Measurements from ENCODE around the gene ZNRF4. TPM values are rescaled to one million over a fixed set of nuclear protein-coding genes. Genes with fewer than 3 reads are reported as not detected.
A peak's percentile ranks its signal among the peaks of the same experiment; 100 is the strongest.
"Not testable (repeated sequence)": the region's sequence is repeated elsewhere in the genome, so short reads cannot be mapped to it uniquely, and the experiment has no call there.

ZNRF4 gene
- polyA plus RNA-seq, 3 donors from 2014 or later: not detected

DNA sequence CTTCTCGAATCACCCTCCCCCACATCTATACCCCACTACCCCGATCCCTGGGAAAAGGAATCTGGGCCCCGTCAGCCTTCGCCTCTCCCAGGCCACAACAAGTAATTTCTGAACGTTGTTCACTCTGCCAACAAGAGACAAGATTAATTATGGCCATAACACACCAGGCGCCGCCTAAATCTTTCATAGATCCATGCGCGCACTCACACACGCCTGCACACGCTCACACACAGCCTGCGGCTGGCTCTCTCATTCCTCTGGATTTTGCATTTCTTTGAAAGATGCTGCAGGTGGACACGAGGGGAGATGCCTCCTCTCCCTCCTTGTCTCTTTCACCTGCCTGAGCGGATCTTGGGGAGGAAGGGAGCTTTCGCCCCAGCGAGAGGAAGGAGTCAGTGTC is 17.1 kb downstream of the ZNRF4 start:
- H3K27ac Mint-ChIP-seq: no peak overlapping the region

DNA sequence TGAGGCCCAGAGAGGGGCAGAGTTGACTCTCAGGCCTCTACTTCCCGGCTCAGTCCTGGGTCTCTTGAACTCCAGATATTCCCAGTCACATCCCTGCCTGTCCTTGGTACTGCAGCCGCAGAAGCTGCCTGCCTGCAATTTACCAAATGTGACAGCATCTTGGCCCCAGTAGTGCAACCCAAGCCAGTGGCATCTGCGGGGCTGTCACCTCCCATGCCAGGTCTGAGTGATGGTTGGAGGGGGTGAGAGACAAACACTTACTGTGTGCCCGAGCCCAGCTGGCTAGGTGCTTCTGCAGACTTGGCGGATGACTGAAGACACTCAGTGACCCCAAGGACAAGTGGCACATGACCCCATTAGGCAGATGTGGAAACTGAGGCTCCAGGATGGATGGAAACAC is 18.4 kb downstream of the ZNRF4 start:
- Mint-ChIP-seq H3K9me3 (no peaks in the 10 kb centered on the region), H3K4me1 (no peaks in the 10 kb centered on the region), H3K27me3 (ENCODE audit: low read depth in 3 of 3) (peaks cover 1 to 11% (median 5%) of the 10 kb centered on the region in 3 donors), H3K4me3 (no peak overlapping the region), H3K27ac (no peak overlapping the region), H3K36me3 (no peaks in the 10 kb centered on the region)
- DNase-seq: no peak

More for the DNA sequence above, 17.1 kb downstream of the ZNRF4 start:
- DNase-seq: no peak
- H3K4me1 Mint-ChIP-seq: no peaks in the 10 kb centered on the region
- no peak overlapping the region for H3K4me3 Mint-ChIP-seq
- peaks cover 1 to 3% (median 2%) of the 10 kb centered on the region in 3 donors for H3K27me3 Mint-ChIP-seq (ENCODE audit: low read depth in 3 of 3)
- H3K36me3 Mint-ChIP-seq: no peaks in the 10 kb centered on the region
- no peaks in the 10 kb centered on the region for H3K9me3 Mint-ChIP-seq

DNA sequence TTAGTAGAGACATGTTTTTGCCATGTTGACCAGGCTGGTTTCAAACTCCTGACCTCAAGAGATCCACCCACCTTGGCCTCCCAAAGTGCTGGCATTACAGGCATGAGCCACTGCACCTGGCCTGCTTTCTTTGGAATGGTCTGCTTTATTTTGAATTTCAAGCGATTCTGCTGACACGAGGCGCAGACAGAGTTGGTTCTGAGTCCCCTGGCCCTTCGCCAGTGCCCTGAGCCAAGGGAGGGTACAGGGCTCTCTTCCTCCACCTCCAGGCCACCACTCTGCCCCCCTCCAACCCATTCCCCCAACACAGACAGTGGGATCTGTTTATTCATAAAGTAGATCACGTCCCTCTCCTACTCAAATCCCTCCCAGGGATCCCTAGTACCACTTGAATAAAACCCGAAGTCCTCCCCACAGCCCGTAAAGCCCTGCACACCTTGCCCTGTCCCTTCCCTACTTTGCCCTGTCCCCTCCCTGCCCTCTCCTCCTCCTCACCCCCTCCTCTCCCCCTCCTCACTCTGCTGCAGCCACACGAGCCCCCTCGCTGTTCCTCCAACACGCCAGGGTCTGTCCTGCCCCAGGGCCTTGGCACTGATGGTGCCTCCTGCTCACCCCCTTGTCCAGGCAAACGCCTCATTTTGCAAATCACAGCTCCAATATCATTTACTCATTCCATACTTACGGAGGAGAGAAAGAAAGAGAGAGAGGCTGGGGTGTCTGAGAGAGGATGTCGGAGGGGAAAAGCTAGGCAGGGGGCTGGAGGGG is 22.4 kb downstream of the ZNRF4 start:
- Mint-ChIP-seq H3K27ac (no peak overlapping the region), H3K4me1 (no peaks in the 10 kb centered on the region), H3K4me3 (no peak overlapping the region), H3K9me3 (peaks cover 0 to 3% (median 0%) of the 10 kb centered on the region in 6 donors), H3K36me3 (no peaks in the 10 kb centered on the region), H3K27me3 (ENCODE audit: low read depth in 3 of 3) (peaks cover 5 to 21% (median 9%) of the 10 kb centered on the region in 3 donors)
- no peak for DNase-seq

GRCh38 chr19:5478241-5478924 is 23.2 kb downstream of the ZNRF4 start:
- DNase-seq: no peak
- no peak overlapping the region for H3K4me3 Mint-ChIP-seq
- H3K4me1 Mint-ChIP-seq: no peaks in the 10 kb centered on the region
- peaks cover 0 to 3% (median 0%) of the 10 kb centered on the region in 6 donors for H3K9me3 Mint-ChIP-seq
- peaks cover 5 to 19% (median 12%) of the 10 kb centered on the region in 3 donors for H3K27me3 Mint-ChIP-seq (ENCODE audit: low read depth in 3 of 3)
- H3K27ac Mint-ChIP-seq: no peak overlapping the region
- no peaks in the 10 kb centered on the region for H3K36me3 Mint-ChIP-seq

DNA sequence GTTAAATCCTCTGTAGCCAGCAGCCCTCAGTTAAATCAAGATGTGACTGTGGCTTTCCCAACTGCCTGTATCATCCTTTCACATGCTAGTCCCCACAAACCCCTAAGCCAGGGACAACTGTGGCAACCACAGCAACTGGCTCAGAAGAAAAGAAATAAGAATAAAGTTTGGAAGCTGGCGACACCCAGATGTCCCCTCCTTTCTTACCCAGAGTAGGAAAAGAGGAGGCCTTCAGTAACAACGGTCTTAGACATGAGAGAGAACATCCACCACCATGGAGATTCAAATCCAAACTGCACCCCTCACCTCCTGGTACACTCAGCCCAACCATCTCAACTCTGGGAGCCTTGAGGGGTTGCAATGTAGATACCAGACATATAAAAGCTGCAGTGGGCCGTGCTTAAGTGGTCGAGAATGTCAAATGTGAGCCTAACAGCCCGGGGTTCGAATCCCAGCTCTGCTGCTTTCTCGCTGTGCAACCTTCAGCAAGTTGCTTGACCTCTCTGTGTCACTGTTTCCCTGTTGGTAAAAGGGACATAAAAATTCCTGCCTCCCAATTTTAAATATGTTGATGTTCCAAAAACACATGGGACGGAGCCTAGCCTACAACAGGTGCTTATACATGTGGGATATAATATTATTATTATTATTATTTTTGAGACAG is 23.8 kb downstream of the ZNRF4 start:
- no peak for DNase-seq
- H3K27me3 Mint-ChIP-seq (ENCODE audit: low read depth in 3 of 3): peaks cover 5 to 19% (median 12%) of the 10 kb centered on the region in 3 donors
- H3K4me1 Mint-ChIP-seq: no peaks in the 10 kb centered on the region
- H3K27ac Mint-ChIP-seq: no peak overlapping the region
- H3K4me3 Mint-ChIP-seq: no peak overlapping the region
- peaks cover 0 to 3% (median 0%) of the 10 kb centered on the region in 6 donors for H3K9me3 Mint-ChIP-seq
- no peaks in the 10 kb centered on the region for H3K36me3 Mint-ChIP-seq

DNA sequence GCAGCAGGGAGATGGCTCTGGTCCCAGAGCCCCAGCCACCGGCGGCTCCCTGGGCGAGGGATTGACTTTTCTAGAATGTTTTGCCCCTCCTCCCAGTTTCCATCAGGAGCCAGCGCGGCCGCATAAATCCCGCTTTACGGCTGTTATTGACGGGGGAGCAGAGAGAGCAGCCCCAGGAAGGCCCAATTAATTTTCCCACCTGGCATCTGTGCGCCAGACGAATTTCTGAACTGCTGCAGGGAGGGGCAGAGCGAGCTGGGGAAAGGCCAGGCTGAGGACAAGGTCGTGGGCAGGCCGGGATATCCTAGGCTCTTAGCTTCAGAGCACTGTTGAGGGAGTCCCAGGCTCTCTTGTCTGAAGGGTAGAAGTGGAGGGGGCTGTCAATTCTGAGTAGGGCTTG is 24.7 kb downstream of the ZNRF4 start:
- peaks cover 6 to 19% (median 11%) of the 10 kb centered on the region in 3 donors for H3K27me3 Mint-ChIP-seq (ENCODE audit: low read depth in 3 of 3)

DNA sequence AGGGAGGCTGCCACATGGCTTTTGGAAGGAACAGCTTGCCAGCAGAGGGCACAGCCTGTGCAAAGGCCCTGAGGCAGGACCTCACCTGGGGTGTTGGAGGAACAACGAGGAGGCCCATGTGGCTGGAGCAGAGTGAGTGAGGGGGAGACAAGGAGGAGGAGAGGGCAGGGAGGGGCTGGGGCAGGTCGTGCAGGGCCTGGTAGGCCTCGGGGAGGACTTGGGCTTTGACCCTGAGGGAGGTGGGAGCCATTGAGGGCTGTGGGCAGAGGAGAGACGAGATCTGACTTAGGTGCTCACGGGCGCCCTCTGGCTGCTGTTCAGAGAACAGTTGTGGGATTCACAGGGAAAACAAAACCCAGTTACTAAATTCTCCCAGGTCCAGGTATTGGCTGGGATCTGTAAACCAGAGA is 25.2 kb downstream of the ZNRF4 start:
- peak in 1 of 3 donors; percentile 9 for DNase-seq
- H3K9me3 Mint-ChIP-seq: peaks cover 0 to 3% (median 0%) of the 10 kb centered on the region in 6 donors
- no peaks in the 10 kb centered on the region for H3K4me1 Mint-ChIP-seq
- H3K27me3 Mint-ChIP-seq (ENCODE audit: low read depth in 3 of 3): peaks cover 6 to 22% (median 11%) of the 10 kb centered on the region in 3 donors
- no peaks in the 10 kb centered on the region for H3K36me3 Mint-ChIP-seq
- H3K27ac Mint-ChIP-seq: no peak overlapping the region
- H3K4me3 Mint-ChIP-seq: no peak overlapping the region

More for the DNA sequence above, 24.7 kb downstream of the ZNRF4 start:
- Mint-ChIP-seq H3K27ac (no peak overlapping the region), H3K4me1 (no peaks in the 10 kb centered on the region), H3K4me3 (no peak overlapping the region), H3K36me3 (no peaks in the 10 kb centered on the region), H3K9me3 (peaks cover 0 to 3% (median 0%) of the 10 kb centered on the region in 6 donors)
- no peak for DNase-seq

- Mint-ChIP-seq H3K27ac (no peak overlapping the region), H3K36me3 (no peaks in the 10 kb centered on the region), H3K4me1 (no peaks in the 10 kb centered on the region), H3K9me3 (peaks cover 0 to 3% (median 0%) of the 10 kb centered on the region in 6 donors), H3K4me3 (no peak overlapping the region), H3K27me3 (ENCODE audit: low read depth in 3 of 3) (peaks cover 5 to 22% (median 9%) of the 10 kb centered on the region in 3 donors)
- no peak for DNase-seq
These were observed 26.7 kb downstream of the ZNRF4 start for GRCh38 chr19:5481957-5482356.

- no peak overlapping the region for H3K4me3 Mint-ChIP-seq
- H3K36me3 Mint-ChIP-seq: no peaks in the 10 kb centered on the region
- H3K4me1 Mint-ChIP-seq: no peaks in the 10 kb centered on the region
- H3K27ac Mint-ChIP-seq: no peak overlapping the region
- peaks cover 0 to 3% (median 0%) of the 10 kb centered on the region in 6 donors for H3K9me3 Mint-ChIP-seq
- no peak for DNase-seq
- peaks cover 6 to 9% (median 8%) of the 10 kb centered on the region in 3 donors for H3K27me3 Mint-ChIP-seq (ENCODE audit: low read depth in 3 of 3)
These were observed 29.4 kb downstream of the ZNRF4 start for GRCh38 chr19:5484398-5485285.

GRCh38 chr19:5485286-5485636 is 30.0 kb downstream of the ZNRF4 start:
- no peak for DNase-seq
- Mint-ChIP-seq H3K36me3 (no peaks in the 10 kb centered on the region), H3K4me1 (no peaks in the 10 kb centered on the region), H3K27ac (no peak overlapping the region), H3K4me3 (no peak overlapping the region), H3K27me3 (ENCODE audit: low read depth in 3 of 3) (peaks cover 6 to 12% (median 11%) of the 10 kb centered on the region in 3 donors), H3K9me3 (peaks cover 0 to 1% (median 0%) of the 10 kb centered on the region in 6 donors)

DNA sequence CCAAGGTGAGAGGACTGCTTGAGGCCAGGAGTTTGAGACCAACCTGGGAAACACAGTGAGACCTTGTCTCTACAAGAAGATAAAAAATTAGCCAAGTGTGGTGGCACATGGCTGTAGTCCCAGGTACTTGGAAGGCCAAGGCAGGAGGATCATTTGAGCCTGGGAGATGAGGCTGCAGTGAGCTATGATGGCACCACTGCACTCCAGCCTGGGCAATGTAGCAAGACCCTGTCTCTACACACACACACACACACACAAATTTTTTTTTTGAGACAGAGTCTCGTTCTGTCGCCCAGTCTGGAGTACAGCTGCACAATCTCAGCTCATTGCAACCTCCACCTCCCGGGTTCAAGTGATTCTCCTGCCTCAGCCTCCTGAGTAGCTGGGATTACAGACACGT is 30.4 kb downstream of the ZNRF4 start:
- H3K9me3 Mint-ChIP-seq, DNase-seq, H3K36me3 Mint-ChIP-seq, H3K4me1 Mint-ChIP-seq, H3K27ac Mint-ChIP-seq, H3K4me3 Mint-ChIP-seq: not testable (repeated sequence)
- peaks cover 6 to 12% (median 12%) of the 10 kb centered on the region in 3 donors for H3K27me3 Mint-ChIP-seq (ENCODE audit: low read depth in 3 of 3)

- Mint-ChIP-seq H3K27me3 (ENCODE audit: low read depth in 3 of 3) (peaks cover 6 to 14% (median 12%) of the 10 kb centered on the region in 3 donors), H3K36me3 (no peaks in the 10 kb centered on the region), H3K4me3 (no peak overlapping the region), H3K27ac (no peak overlapping the region), H3K9me3 (no peaks in the 10 kb centered on the region), H3K4me1 (no peaks in the 10 kb centered on the region)
- DNase-seq: no peak
These were observed 32.0 kb downstream of the ZNRF4 start for GRCh38 chr19:5487222-5487621.

DNA sequence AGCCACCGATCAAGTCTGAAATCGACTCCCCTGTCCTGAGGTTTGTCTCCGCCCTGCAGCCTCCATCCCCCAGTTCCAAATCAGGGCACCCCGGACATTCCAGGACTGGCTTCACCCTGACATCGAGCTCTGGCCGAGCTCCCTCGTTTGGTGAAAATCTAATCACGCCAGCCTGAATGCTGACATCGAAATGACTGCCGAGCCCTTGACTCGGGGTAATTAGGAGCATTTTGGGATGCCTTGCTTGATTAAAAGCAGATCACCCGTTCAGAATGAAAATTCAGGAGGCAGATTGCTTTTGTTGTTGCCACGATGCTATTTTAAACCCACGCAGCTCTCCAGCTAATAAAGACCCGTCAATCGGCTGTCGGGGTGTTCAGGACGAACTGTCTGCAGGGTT is 34.3 kb downstream of the ZNRF4 start:
- H3K27me3 Mint-ChIP-seq (ENCODE audit: low read depth in 3 of 3): peaks cover 6 to 19% (median 18%) of the 10 kb centered on the region in 3 donors
- H3K27ac Mint-ChIP-seq: no peak overlapping the region
- no peaks in the 10 kb centered on the region for H3K4me1 Mint-ChIP-seq
- H3K4me3 Mint-ChIP-seq: no peak overlapping the region
- H3K36me3 Mint-ChIP-seq: no peaks in the 10 kb centered on the region
- DNase-seq: no peak
- H3K9me3 Mint-ChIP-seq: no peaks in the 10 kb centered on the region
